Tibial nerve (tissue), 4 donors: Measurements from ENCODE around the gene UBE2O. TPM values are rescaled to one million over a fixed set of nuclear protein-coding genes. Genes with fewer than 3 reads are reported as not detected.

ENCODE experiments used
- DNase-seq, 2 donors: peaks; one replicate each; pipeline ENCODE4 v3.0.0-alpha.2; 2019; ENCODE audit warnings: low spot score in 2 of 2
- H3K27ac ChIP-seq, 4 donors: fragments of 200-600 bp; sonication (generic) in 3 of 4; one replicate each; pipeline ENCODE4 v1.5.1; 2017 to 2019; ENCODE audit warnings: mild to moderate bottlenecking in 1 of 4
- H3K27me3 ChIP-seq, 2 donors: fragments of 200-600 bp; sonication (generic) in 1 of 2; one replicate each; pipeline versions ENCODE4 v1.5.1 to v1.6.0; 2017 to 2019
- H3K36me3 ChIP-seq, 3 donors: fragments of 200-600 bp; sonication (generic); one replicate each; pipeline ENCODE4 v1.5.1; 2018 to 2019
- H3K4me1 ChIP-seq, 4 donors: fragments of 200-600 bp; sonication (generic) in 3 of 4; one replicate each; pipeline ENCODE4 v1.5.1; 2017 to 2019
- H3K4me3 ChIP-seq, 4 donors: fragments of 200-600 bp; sonication (generic) in 3 of 4; one replicate each; pipeline ENCODE4 v1.5.1; 2017 to 2019; ENCODE audit warnings: mild to moderate bottlenecking in 1 of 4, moderate library complexity in 1 of 4
- H3K9me3 ChIP-seq, 4 donors: fragments of 200-600 bp; sonication (generic) in 3 of 4; one replicate each; pipeline ENCODE4 v1.5.1; 2017 to 2019
- EP300 ChIP-seq, 2 donors: sonication (generic); formaldehyde crosslinking; IDR thresholded peaks; one replicate each; pipeline ENCODE4 v1.6.1; 2017; ENCODE audit warnings: antibody characterized with exemption in 2 of 2, mild to moderate bottlenecking in 1 of 2
- POLR2A ChIP-seq, 2 donors: fragments of 450-650 bp; IDR thresholded peaks; one replicate each; pipeline ENCODE4 v1.6.1; 2017; ENCODE audit warnings: antibody characterized with exemption in 2 of 2, mild to moderate bottlenecking in 2 of 2, moderate library complexity in 2 of 2
- WGBS, 2 donors: methylation state at CpG; one replicate each; pipeline ENCODE4 v1.1.5; 2018; 5-methylcytosine and 5-hydroxymethylcytosine counted together
- total RNA-seq, 4 donors: library from RNA; depleted of rRNA; stranded (reverse); fragments of >200 nt; gene quantifications; one replicate each; pipeline ENCODE4 v1.1.0, GENCODE V29; 2016
- TF ChIP-seq, protein P1 (sequence below), 5 experiments: fragments of 200-600 bp in 3 of 5; fragments of 450-650 bp in 2 of 5; sonication (generic) in 3 of 5; IDR thresholded peaks; one replicate each; pipeline ENCODE4 v1.5.1; 2016 to 2019; ENCODE audit warnings: antibody characterized with exemption in 5 of 5, mild to moderate bottlenecking in 3 of 5, moderate library complexity in 2 of 5

Gene UBE2O
- total RNA-seq, 4 donors from 2014 or later = 16.0 to 38.7 (median 20.7) TPM

DNA sequence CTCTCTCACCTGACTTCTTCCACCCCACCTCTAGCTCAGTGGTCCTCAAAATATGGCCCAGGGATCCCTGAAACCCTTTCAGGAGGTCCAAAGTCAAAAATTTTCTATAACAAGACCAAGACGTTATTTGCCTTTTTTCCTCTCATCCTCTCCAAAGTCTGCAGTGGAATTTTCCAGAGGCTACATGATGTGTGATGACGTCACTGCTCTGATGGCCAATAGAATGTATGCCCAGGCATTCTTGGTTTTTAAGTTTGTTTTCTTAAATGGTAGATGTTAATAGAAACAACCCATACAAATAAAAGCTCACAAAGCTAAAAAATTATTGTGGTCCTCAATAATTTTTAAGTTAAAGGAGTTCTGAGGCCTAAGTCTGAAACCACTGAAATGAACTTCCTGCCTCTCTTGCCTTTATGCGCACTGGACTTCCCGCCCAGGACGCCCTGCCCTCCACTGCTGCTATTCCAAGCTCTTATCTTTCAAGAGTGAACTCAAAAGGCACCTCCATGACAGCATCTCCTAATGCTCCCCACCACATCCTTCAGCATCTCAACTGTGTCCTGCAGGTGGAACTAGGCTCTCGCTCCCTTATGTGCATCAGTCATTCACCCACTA, 13.5 kb downstream of the UBE2O start:
- no peak for DNase-seq
- H3K9me3 ChIP-seq = no peaks in the 10 kb centered on the region
- no peak for TF ChIP-seq POLR2A (IDR thresholded peaks at IDR 0.05)
- no peak for TF ChIP-seq EP300 (IDR thresholded peaks at IDR 0.05)
- TF ChIP-seq, protein P1, sequence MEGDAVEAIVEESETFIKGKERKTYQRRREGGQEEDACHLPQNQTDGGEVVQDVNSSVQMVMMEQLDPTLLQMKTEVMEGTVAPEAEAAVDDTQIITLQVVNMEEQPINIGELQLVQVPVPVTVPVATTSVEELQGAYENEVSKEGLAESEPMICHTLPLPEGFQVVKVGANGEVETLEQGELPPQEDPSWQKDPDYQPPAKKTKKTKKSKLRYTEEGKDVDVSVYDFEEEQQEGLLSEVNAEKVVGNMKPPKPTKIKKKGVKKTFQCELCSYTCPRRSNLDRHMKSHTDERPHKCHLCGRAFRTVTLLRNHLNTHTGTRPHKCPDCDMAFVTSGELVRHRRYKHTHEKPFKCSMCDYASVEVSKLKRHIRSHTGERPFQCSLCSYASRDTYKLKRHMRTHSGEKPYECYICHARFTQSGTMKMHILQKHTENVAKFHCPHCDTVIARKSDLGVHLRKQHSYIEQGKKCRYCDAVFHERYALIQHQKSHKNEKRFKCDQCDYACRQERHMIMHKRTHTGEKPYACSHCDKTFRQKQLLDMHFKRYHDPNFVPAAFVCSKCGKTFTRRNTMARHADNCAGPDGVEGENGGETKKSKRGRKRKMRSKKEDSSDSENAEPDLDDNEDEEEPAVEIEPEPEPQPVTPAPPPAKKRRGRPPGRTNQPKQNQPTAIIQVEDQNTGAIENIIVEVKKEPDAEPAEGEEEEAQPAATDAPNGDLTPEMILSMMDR (IDR thresholded peaks at IDR 0.05) = no peak
- no peak overlapping the region for H3K4me3 ChIP-seq
- H3K27ac ChIP-seq = no peak overlapping the region
- WGBS, 2 donors = 86 to 90% methylated on average over 6 of the region's 6 CpGs
- no peaks in the 10 kb centered on the region for H3K27me3 ChIP-seq
- H3K4me1 ChIP-seq = no peaks in the 10 kb centered on the region
- H3K36me3 ChIP-seq = no peaks in the 10 kb centered on the region

DNA sequence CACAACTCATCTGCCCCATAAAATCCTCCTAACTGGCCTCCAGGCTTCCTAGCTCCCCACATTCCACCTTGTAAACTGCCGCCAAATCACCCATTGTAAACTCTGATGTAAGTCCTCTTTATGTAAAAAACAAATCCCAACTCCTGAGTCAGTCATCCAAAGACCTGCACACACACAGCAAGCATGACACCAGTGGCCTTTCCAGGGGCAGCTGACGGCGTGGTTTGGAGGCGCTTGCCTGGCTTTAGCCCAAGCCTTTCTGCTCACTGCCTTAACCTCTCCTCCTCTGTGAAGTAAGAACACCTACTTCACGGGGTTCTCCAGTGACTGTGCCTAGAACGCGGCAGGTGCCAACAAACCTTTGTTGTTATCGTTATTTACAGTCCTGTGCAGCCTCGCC, 14.0 kb downstream of the UBE2O start:
- Histone ChIP-seq H3K36me3 (no peaks in the 10 kb centered on the region), H3K4me3 (no peak overlapping the region), H3K27me3 (no peaks in the 10 kb centered on the region), H3K4me1 (no peaks in the 10 kb centered on the region), H3K9me3 (no peaks in the 10 kb centered on the region), H3K27ac (no peak overlapping the region)
- no peak for DNase-seq
- WGBS, 2 donors = 83 to 87% methylated on average over 9 of the region's 9 CpGs
- TF ChIP-seq POLR2A (IDR thresholded peaks at IDR 0.05) (no peak), EP300 (IDR thresholded peaks at IDR 0.05) (no peak)
- TF ChIP-seq, protein P1 (IDR thresholded peaks at IDR 0.05) = no peak

DNA sequence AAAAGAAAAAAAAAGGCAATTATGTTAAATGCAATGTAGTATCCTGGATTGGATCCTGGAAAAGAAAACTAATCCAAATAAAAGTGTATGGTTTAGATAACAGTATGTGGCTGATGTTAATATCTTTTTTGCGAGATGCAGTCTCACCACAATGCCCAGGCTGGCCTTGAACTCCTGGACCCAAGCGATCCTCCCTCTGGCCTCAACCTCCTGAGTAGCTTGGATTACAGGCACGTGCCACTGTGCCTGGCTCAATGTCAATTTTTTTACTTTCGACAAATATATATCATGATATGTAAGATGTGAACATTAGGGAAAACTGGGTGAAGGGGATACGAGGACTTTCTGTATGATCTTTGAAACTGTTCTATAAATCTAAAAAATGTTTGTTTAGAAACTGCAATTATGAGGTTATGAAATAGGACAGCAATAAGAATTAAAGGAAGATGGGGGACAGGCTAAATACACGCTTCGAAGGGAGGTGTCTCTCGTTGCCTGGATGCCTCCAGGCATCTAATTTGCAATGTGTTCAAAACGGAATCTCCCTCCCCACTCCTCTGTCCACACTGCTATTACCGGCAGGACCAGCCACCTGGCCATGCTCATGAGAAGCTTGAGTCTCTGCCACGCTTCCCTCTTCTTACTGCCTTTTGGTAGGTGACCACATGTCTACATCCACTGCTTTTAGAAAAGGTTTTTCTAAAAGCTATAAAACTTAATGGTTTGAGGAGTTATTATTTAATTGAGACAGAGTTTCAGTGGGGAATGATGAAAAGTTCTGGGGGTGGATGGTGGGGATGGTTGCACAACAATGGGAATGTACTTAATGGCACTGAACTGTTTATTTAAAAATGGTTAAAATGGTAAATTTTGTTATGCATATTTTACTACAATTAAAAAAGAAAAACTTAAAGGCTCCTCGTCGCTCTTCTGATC, 15.2 kb downstream of the UBE2O start:
- Histone ChIP-seq H3K9me3 (no peaks in the 10 kb centered on the region), H3K27ac (no peak overlapping the region), H3K4me3 (no peak overlapping the region), H3K27me3 (no peaks in the 10 kb centered on the region), H3K4me1 (peaks cover 0 to 2% (median 0%) of the 10 kb centered on the region in 4 donors), H3K36me3 (no peaks in the 10 kb centered on the region)
- WGBS, 2 donors = 78 to 81% methylated on average over 13 of the region's 13 CpGs
- no peak for TF ChIP-seq POLR2A (IDR thresholded peaks at IDR 0.05)
- DNase-seq = no peak

DNA sequence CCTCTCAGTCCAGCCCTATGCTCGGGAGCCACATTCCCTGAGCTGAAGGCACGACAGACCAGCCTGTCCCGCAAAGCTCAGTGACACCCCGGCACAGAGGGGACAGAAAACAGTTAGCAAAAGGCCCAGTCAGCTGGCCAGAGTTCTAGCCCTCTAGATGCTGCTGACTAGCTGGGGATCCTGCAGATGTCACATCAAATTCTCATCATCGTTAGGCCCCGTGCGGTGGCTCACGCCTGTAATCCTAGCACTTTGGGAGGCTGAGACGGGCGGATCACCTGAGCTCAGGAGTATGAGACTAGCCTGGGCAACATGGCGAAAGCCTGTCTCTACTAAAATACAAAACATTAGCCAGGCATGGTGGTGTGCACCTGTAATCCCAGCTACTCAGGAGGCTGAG, 17.2 kb downstream of the UBE2O start:
- H3K9me3 ChIP-seq = no peaks in the 10 kb centered on the region
- WGBS, 2 donors = 92 to 93% methylated on average over 10 to 11 of the region's 11 CpGs
- peaks cover 0 to 17% (median 0%) of the 10 kb centered on the region in 4 donors for H3K4me1 ChIP-seq
- no peaks in the 10 kb centered on the region for H3K27me3 ChIP-seq
- no peak for DNase-seq
- TF ChIP-seq, protein P1 (IDR thresholded peaks at IDR 0.05) = no peak
- TF ChIP-seq POLR2A (IDR thresholded peaks at IDR 0.05) = no peak
- TF ChIP-seq EP300 (IDR thresholded peaks at IDR 0.05) = no peak
- no peaks in the 10 kb centered on the region for H3K36me3 ChIP-seq
- H3K4me3 ChIP-seq = no peak overlapping the region
- H3K27ac ChIP-seq = no peak overlapping the region

DNA sequence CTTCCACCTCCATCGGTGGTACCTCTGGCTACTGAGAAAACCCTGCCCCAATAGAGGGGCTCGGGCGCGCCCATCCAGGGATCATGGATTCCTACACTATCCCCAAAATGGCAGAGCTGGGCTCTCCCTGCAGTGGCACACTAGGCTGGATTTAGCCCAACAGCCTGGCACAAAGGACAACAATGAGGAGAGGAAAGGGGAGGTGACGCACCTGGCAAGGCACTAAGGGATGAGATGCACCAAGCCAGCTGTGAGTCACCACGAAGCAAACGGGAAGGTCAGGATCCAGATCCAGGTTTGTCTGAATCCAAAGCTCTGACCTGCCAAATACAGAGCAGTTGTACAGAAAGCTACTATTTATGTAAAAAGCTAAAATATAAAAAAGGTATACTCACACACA, 18.1 kb downstream of the UBE2O start:
- Histone ChIP-seq H3K4me3 (no peak overlapping the region), H3K36me3 (no peaks in the 10 kb centered on the region), H3K4me1 (peaks cover 0 to 17% (median 0%) of the 10 kb centered on the region in 4 donors), H3K27me3 (no peaks in the 10 kb centered on the region), H3K9me3 (no peaks in the 10 kb centered on the region), H3K27ac (no peak overlapping the region)
- no peak for TF ChIP-seq EP300 (IDR thresholded peaks at IDR 0.05)
- TF ChIP-seq, protein P1 (IDR thresholded peaks at IDR 0.05) = no peak
- no peak for TF ChIP-seq POLR2A (IDR thresholded peaks at IDR 0.05)
- 88 to 90% methylated on average over 7 of the region's 7 CpGs for WGBS, 2 donors
- DNase-seq = no peak
